Endothelial cell of umbilical vein (primary cell): Measurements from ENCODE around the gene CACNA1B.

Experiments
- CTCF ChIP-seq, 2 donors: IDR thresholded peaks; 1 replicate in 1 of 2; 2 replicates in 1 of 2; pipeline ENCODE4 v1.5.1; 2011; ENCODE audit warnings: low read length in 2 of 2, mild to moderate bottlenecking in 2 of 2, moderate library complexity in 2 of 2, control low read depth in 1 of 2, inconsistent platforms in 1 of 2, low read depth in 1 of 2; ENCODE audit not compliant: insufficient read depth in 1 of 2; ENCODE audit errors: extremely low read depth in 1 of 2
- EZH2 ChIP-seq: IDR thresholded peaks from 2 replicates; pipeline ENCODE4 v1.6.1; 2012; ENCODE audit warnings: borderline replicate concordance, low read depth, mild to moderate bottlenecking, moderate library complexity, low read length, inconsistent platforms; ENCODE audit not compliant: severe bottlenecking
- JUN ChIP-seq: IDR thresholded peaks from 2 replicates; pipeline ENCODE4 v1.6.1; 2011; ENCODE audit warnings: borderline replicate concordance, low read depth; ENCODE audit not compliant: insufficient read length, insufficient read depth
- MYC ChIP-seq: IDR thresholded peaks from one replicate; pipeline ENCODE4 v1.6.1; 2011; ENCODE audit warnings: mild to moderate bottlenecking, low read depth, low read length
- POLR2A ChIP-seq: IDR thresholded peaks from 2 replicates; pipeline ENCODE4 v1.6.1; 2012; ENCODE audit warnings: low read depth, mild to moderate bottlenecking, control low read depth, low read length

DNA sequence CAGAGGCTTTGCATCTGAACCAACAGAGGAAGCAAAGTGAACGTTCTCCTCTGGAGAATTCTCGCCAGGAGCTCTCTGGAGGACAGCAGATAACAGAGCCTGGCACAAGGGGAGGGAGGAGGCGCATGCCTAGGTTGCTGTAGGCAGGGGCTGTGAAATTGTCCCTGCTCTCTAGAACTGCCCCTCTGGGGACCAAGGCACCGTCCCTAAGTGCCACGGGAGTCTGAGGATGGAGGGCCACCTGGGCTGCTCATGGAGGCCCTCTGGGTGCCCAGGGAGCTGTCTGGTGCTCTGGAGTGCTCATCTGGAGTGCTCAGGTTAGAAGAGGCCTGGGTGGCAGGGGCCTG, 77.6 kb downstream of the CACNA1B start:
- TF ChIP-seq CTCF (IDR thresholded peaks at IDR 0.05; ENCODE audit: extremely low read depth in 1 of 2, insufficient read depth in 1 of 2, low read depth in 1 of 2, low read length in 2 of 2) (no peak), EZH2 (no peak), JUN (no peak), POLR2A (no peak), MYC (no peak)
